ENCODE measurements around the gene GPC5.
"Not testable (repeated sequence)": the region's sequence is repeated elsewhere in the genome, so short reads cannot be mapped to it uniquely, and the experiment has no call there.

Gene GPC5

GRCh38 chr13:91781982-91782691 lies 383.7 kb downstream of the GPC5 start:
- not testable (repeated sequence) for DNase-seq (ENCODE audit: low read depth)

GRCh38 chr13:91785431-91786119 lies 387.2 kb downstream of the GPC5 start:
- DNase-seq (ENCODE audit: low read depth): no peak

- no peak for DNase-seq (ENCODE audit: low read depth)
Measured at GRCh38 chr13:91792054-91792453, 393.6 kb downstream of the GPC5 start.

- no peak for DNase-seq (ENCODE audit: low read depth)
Measured at GRCh38 chr13:91797567-91797966, 399.1 kb downstream of the GPC5 start.

GRCh38 chr13:91798338-91798737 lies 399.9 kb downstream of the GPC5 start:
- DNase-seq (ENCODE audit: low read depth): not testable (repeated sequence)

GRCh38 chr13:91801772-91802171 lies 403.4 kb downstream of the GPC5 start:
- not testable (repeated sequence) for DNase-seq (ENCODE audit: low read depth)

- DNase-seq (ENCODE audit: low read depth): no peak
Measured at GRCh38 chr13:91802957-91803356, 404.5 kb downstream of the GPC5 start.

- no peak for DNase-seq (ENCODE audit: low read depth)
Measured at GRCh38 chr13:91804724-91805123, 406.3 kb downstream of the GPC5 start.

GRCh38 chr13:91805605-91806004 lies 407.2 kb downstream of the GPC5 start:
- no peak for DNase-seq (ENCODE audit: low read depth)

- DNase-seq (ENCODE audit: low read depth): no peak
Measured at GRCh38 chr13:91809161-91809560, 410.7 kb downstream of the GPC5 start.

GRCh38 chr13:91813253-91813652 lies 414.8 kb downstream of the GPC5 start:
- DNase-seq (ENCODE audit: low read depth): no peak

- DNase-seq (ENCODE audit: low read depth): no peak
Measured at GRCh38 chr13:91816263-91816807, 417.9 kb downstream of the GPC5 start.

GRCh38 chr13:91817250-91817649 lies 418.8 kb downstream of the GPC5 start:
- no peak for DNase-seq (ENCODE audit: low read depth)

GRCh38 chr13:91824416-91824815 lies 426.0 kb downstream of the GPC5 start:
- DNase-seq (ENCODE audit: low read depth): no peak

GRCh38 chr13:91825516-91825915 lies 427.1 kb downstream of the GPC5 start:
- no peak for DNase-seq (ENCODE audit: low read depth)

- DNase-seq (ENCODE audit: low read depth): no peak
Measured at GRCh38 chr13:91836553-91836952, 438.1 kb downstream of the GPC5 start.

- no peak for DNase-seq (ENCODE audit: low read depth)
Measured at GRCh38 chr13:91845612-91846011, 447.2 kb downstream of the GPC5 start.

- DNase-seq (ENCODE audit: low read depth): no peak
Measured at GRCh38 chr13:91863699-91864098, 465.3 kb downstream of the GPC5 start.

GRCh38 chr13:91868351-91868750 lies 469.9 kb downstream of the GPC5 start:
- DNase-seq (ENCODE audit: low read depth): no peak

- no peak for DNase-seq (ENCODE audit: low read depth)
Measured at GRCh38 chr13:91878491-91878890, 480.1 kb downstream of the GPC5 start.

- DNase-seq (ENCODE audit: low read depth): no peak
Measured at GRCh38 chr13:91879360-91879759, 480.9 kb downstream of the GPC5 start.

GRCh38 chr13:91882918-91883317 lies 484.5 kb downstream of the GPC5 start:
- no peak for DNase-seq (ENCODE audit: low read depth)

GRCh38 chr13:91889641-91890040 lies 491.2 kb downstream of the GPC5 start:
- no peak for DNase-seq (ENCODE audit: low read depth)

Measured in EH (cell line).